B cell (primary cell): ENCODE measurements around the gene COL26A1.

ENCODE experiments used
- CTCF ChIP-seq: fragments of 200-600 bp; IDR thresholded peaks from one replicate; pipeline ENCODE4 v1.8.0; 2022; ENCODE audit warnings: antibody characterized with exemption, mild to moderate bottlenecking
- EZH2 ChIP-seq: IDR thresholded peaks from 2 replicates; pipeline ENCODE4 v1.6.1; 2012; ENCODE audit warnings: borderline replicate concordance, low read depth, mild to moderate bottlenecking, moderate library complexity, low read length; ENCODE audit not compliant: insufficient read depth, poor library complexity, severe bottlenecking

GRCh38 chr7:101588131-101588935 lies 225.7 kb downstream of the COL26A1 start:
- TF ChIP-seq EZH2 (no peak), CTCF (no peak)
